GM21390 (cell line): ENCODE measurements around the gene ADGRG6.

ENCODE experiments used
- ATAC-seq: cut with Tn5 transposase; IDR thresholded peaks from one replicate; pipeline ENCODE4 v1.9.1; 2021; ENCODE audit not compliant: unreplicated experiment

Gene ADGRG6

GRCh38 chr6:142290851-142291250, 11.0 kb upstream of the ADGRG6 start:
- no peak for ATAC-seq

- no peak for ATAC-seq
These were observed 10.3 kb upstream of the ADGRG6 start for GRCh38 chr6:142291512-142291911.

- ATAC-seq: no peak
These were observed 9.5 kb upstream of the ADGRG6 start for GRCh38 chr6:142292166-142292924.

GRCh38 chr6:142293121-142293520, 8.7 kb upstream of the ADGRG6 start:
- no peak for ATAC-seq

GRCh38 chr6:142294679-142295078, 7.1 kb upstream of the ADGRG6 start:
- no peak for ATAC-seq

- ATAC-seq: no peak
These were observed 4.7 kb upstream of the ADGRG6 start for GRCh38 chr6:142296975-142297604.

GRCh38 chr6:142297605-142297995, 4.2 kb upstream of the ADGRG6 start:
- ATAC-seq: no peak

- no peak for ATAC-seq
These were observed 3.6 kb upstream of the ADGRG6 start for GRCh38 chr6:142297996-142298753.

GRCh38 chr6:142300302-142300701, 1.5 kb upstream of the ADGRG6 start:
- no peak for ATAC-seq

- ATAC-seq: no peak
These were observed 803 bp upstream of the ADGRG6 start for GRCh38 chr6:142300758-142301650.

GRCh38 chr6:142302421-142303175, 791 bp downstream of the ADGRG6 start:
- ATAC-seq: no peak

- ATAC-seq: no peak
These were observed 1.3 kb downstream of the ADGRG6 start for GRCh38 chr6:142303176-142303533.

GRCh38 chr6:142304241-142304640, 2.4 kb downstream of the ADGRG6 start:
- ATAC-seq: no peak

GRCh38 chr6:142306736-142307135, 4.9 kb downstream of the ADGRG6 start:
- no peak for ATAC-seq

GRCh38 chr6:142307963-142308748, 6.3 kb downstream of the ADGRG6 start:
- ATAC-seq: no peak

- no peak for ATAC-seq
These were observed 7.6 kb downstream of the ADGRG6 start for GRCh38 chr6:142309426-142309825.

- no peak for ATAC-seq
These were observed 11.5 kb downstream of the ADGRG6 start for GRCh38 chr6:142313284-142313683.

- ATAC-seq: no peak
These were observed 15.1 kb downstream of the ADGRG6 start for GRCh38 chr6:142316791-142317368.

- no peak for ATAC-seq
These were observed 16.9 kb downstream of the ADGRG6 start for GRCh38 chr6:142318714-142319113.
